Fibroblast of upper back skin (primary cell): ENCODE results near the gene PRKRA.
"Not testable (repeated sequence)": the region's sequence is repeated elsewhere in the genome, so short reads cannot be mapped to it uniquely, and the experiment has no call there.

Experiments used
- DNase-seq: peaks from one replicate; pipeline ENCODE4 v3.0.0-alpha.2; 2013

The PRKRA gene

DNA sequence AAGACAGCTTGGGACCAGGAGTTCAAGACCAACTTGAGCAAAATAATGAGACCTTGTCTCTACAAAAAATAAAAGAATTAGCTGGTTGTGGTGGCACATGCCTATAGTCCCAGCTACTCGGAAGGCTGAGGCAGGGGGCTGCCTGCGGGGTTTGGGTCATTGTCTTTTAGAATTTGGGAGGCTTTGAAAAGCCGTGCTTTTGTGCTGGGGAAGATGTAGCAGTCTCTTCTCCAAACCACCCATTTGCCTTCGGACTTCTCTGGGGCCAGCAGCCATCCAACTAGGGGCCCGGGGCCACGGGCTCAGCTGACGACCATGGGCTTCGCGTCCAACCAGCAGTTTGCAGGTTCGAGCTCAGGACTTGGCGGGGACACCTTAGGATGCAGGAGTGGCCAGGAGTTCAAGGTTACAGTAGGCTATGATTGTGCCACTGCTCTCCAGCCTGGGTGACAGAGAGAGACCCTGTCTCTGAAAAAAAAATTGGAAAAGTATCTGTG, 6.5 kb upstream of the PRKRA start:
- DNase-seq: no peak

- peak; percentile 51 for DNase-seq
Observed at GRCh38 chr2:178455947-178456346, 5.0 kb upstream of the PRKRA start.

- no peak for DNase-seq
Observed at GRCh38 chr2:178452870-178453269, 1.9 kb upstream of the PRKRA start.

- no peak for DNase-seq
Observed at GRCh38 chr2:178452334-178452733, 1.4 kb upstream of the PRKRA start.

- DNase-seq: no peak
Observed at GRCh38 chr2:178450524-178450773, 526 bp downstream of the PRKRA start.

- DNase-seq: no peak
Observed at GRCh38 chr2:178449700-178450523, 1.1 kb downstream of the PRKRA start.

DNA sequence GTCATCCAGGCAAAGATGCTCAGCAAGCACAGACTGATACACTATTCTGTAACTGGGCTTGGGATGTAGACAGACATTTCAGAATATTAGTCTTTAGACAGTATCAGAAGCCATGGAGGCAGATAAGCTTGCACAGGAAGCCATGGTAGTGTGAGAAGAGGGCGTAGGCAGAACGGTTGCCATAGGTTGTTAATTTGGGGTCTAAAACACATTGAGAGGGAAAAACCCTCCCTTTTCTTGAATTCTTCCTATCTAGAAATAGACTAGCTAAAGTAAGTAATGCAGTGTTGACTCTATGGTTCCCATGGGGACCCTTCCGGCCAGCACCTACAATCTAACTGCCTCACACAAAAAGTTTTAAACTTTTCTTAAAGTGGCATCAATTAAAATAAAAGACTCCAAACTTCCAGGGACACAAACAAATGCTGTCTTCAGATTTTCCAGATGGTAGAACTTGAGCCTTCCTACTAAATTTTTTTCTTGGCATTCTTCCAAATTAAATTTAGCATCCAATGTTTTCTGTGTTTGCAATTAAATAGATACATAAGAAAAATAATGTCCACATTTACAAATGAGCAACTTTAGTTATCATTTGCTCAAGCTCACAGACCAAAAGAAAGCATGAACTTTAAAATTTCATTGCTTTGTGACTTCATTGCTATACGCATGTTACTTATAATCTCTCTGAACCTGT, 1.9 kb downstream of the PRKRA start:
- no peak for DNase-seq

GRCh38 chr2:178441426-178441825, 9.5 kb downstream of the PRKRA start:
- peak; percentile 59 for DNase-seq

DNA sequence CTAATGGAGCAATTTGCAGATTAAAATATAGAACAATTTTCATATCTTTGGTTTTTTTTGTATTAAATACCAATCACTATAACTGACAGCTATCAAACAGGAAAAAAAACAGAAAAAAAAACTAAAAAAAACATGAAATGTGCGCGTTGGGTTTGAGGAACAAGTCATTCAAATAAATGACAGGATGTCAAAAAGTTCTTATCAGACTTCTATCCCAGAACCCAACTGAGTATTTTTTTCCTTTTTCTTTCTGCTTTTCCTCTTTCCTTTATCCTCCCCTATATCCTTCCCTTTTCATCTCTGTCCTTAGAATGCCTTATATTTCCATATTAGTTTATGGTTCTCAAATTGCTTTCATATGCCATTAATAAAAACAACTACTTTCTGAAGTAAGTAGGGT, 14.3 kb downstream of the PRKRA start:
- no peak for DNase-seq

DNA sequence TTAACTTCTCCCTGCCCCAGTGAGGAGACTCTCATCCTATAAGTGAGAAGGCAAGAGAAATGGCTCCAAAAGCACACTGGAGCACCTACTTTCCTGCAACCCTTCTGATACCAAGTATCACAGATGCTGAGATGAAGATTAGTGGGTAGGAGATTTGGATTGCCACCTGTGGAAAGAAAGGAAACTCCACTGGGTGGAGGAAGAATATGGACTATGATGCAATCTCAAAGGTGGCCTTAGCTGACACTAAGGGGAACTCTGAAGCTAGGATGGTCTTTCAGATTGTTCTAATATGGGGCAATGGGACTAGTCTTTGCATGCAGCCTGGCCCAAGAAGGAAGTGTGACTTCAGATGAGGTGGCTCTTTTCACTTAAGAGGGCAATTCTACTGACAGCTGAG, 21.6 kb downstream of the PRKRA start:
- no peak for DNase-seq

- DNase-seq: no peak
Observed at GRCh38 chr2:178428396-178428806, 22.6 kb downstream of the PRKRA start.

DNA sequence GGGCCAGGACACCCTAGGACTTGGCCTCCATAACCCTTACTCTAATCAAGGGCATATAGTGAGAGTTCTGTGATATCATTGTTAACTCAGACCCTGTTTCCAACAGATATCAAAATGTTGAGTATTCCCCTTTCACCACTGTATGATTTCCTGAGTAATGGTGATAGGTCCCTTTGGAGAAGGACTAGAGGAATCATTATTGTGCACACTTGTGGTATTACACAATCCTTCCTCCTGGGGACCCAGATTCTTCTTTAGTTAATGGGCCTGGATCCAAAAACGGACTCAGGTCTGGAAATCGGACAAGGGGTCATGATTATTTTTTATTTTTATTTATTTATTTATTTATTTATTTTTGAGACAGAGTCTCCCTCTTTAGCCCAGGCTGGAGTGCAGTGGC, 23.5 kb downstream of the PRKRA start:
- DNase-seq: no peak

GRCh38 chr2:178426388-178426787, 24.6 kb downstream of the PRKRA start:
- no peak for DNase-seq

GRCh38 chr2:178425255-178425827, 25.6 kb downstream of the PRKRA start:
- no peak for DNase-seq

DNA sequence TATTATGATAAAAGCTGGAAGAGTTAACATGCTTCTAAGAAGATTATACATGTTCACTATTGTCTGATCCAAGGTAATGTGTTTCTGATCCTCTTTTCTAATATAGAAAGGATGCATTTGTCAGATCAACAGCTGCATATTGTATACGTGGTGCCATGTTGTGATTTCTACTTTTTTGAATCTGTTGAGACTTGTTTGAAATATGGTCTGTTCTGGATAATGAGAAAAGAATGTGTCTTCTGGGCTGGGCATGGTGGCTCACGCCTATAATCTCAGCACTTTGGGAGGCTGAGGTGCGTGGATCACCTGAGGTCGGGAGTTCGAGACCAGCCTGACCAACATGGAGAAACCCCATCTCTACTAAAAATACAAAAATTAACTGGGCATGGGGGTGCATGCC, 27.2 kb downstream of the PRKRA start:
- not testable (repeated sequence) for DNase-seq

- DNase-seq: no peak
Observed at GRCh38 chr2:178422097-178422496, 28.9 kb downstream of the PRKRA start.

GRCh38 chr2:178420463-178420999, 30.4 kb downstream of the PRKRA start:
- DNase-seq: no peak

GRCh38 chr2:178419123-178419522, 31.9 kb downstream of the PRKRA start:
- DNase-seq: peak; percentile 18

DNA sequence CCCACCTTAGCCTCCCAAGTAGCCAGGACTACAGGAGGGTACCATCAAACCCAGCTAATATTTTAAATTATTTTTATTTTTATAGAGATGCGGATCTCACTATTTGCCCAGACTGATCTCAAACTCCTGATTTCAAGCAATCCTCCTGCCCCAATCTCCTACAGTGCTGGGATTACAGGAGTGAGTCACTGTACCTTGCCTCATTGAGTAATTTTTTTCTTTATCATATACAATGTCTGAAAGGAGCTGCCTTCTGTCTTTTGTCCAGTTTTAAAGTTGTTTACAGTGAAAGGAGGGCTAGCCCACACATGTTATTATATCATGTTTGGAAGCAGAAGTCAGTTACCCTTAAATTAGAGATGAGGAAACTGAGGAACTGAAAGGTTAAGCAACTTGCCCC, 32.5 kb downstream of the PRKRA start:
- no peak for DNase-seq

- no peak for DNase-seq
Observed at GRCh38 chr2:178417916-178418315, 33.1 kb downstream of the PRKRA start.

DNA sequence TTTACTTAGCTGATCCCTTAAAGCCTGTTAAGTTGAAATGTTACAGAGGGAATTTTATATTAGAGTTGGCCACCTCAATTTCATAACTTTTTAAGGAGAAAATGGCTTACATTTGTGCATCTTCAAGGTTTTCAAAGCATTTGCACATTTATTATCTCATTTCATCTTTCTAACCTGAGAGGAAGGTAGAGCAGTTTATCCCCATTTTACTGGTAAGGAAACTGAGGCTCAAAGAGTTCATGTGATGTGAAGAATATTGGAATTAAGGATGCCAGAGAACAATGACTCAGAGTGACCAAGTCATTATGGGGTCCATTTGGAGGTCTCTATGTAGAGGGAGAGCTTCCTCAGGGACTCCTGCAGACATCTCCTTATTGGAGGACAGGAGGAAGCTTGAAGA, 35.0 kb downstream of the PRKRA start:
- no peak for DNase-seq

DNA sequence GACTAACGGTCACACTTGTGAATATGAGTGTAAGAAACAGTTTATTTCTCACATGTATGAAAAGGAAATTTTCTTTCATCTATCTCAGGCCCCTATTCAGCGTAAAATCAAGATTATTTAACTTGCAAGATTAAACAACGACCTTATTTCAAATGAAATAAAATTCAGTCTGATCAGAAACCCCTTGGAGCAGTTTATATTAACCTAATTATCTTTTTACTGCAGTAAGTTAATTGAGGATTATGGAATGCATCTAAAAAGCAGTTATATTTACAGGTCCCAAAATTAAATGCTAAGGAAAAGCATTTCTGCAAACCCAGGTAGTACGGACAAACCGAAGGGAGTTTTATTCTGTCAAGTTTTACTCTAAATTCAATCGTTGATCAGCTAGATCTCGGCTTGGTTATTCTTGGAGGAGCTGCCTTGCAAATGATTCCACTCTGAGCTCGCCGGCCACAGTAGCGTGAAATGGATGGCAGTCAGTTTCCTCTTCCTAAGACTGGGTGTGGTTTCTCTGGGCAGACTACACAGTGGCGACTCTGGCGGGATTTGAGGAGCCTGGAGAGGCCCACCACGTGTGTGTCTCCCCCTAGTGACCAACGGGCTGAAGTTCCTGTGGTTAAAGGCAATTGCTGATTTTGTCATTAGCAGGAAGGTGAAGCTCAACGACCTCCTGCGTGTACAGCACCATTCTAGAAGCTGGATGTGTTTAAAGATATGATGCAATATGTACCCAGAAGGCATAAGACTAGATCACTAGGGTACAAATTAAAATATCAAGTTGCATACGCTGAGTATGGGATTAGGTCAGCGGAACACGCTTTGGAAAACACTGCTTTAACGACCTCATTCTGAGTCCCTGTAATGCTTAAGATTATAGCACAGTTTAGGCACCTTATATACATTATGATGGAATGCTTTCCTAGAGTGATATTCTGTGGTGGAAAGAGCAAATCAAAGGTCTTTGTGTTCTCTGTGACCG, 36.4 kb downstream of the PRKRA start:
- DNase-seq: peak; percentile 95
